Left ventricle myocardium inferior (tissue), 1 donor: ENCODE results near the gene OR6M1. TPM values are rescaled to one million over a fixed set of nuclear protein-coding genes. Genes with fewer than 3 reads are reported as not detected.

Experiments used
- DNase-seq: peaks from one replicate; pipeline ENCODE4 v3.0.0-alpha.2; 2020
- H3K27ac ChIP-seq: fragments of 200-600 bp; replicated peaks from 2 replicates; pipeline ENCODE4 v1.8.0; 2021
- H3K27me3 ChIP-seq: fragments of 200-600 bp; 2 replicates; pipeline ENCODE4 v1.8.0; 2021; ENCODE audit warnings: low read depth
- H3K36me3 ChIP-seq: fragments of 200-600 bp; 2 replicates; pipeline ENCODE4 v1.8.0; 2021
- H3K4me1 ChIP-seq: fragments of 200-600 bp; 2 replicates; pipeline ENCODE4 v1.8.0; 2021
- H3K4me3 ChIP-seq: fragments of 200-600 bp; 2 replicates; pipeline ENCODE4 v1.8.0; 2021; ENCODE audit warnings: mild to moderate bottlenecking, moderate library complexity
- H3K9me3 ChIP-seq: fragments of 200-600 bp; replicated peaks from 2 replicates; pipeline ENCODE4 v1.8.0; 2021
- CTCF ChIP-seq: fragments of 200-600 bp; IDR thresholded peaks from 2 replicates; pipeline ENCODE4 v1.8.0; 2021; ENCODE audit warnings: antibody characterized with exemption, mild to moderate bottlenecking, borderline replicate concordance
- intact Hi-C: fragments of 100-400 bp; cut with micrococcal nuclease; formaldehyde crosslinking; loops from one replicate; pipeline ENCODE4 v1.11.0; 2022
- total RNA-seq: library from RNA; stranded (reverse); fragmentation: NEBNext Ultra II Directional; extraction: Animal tissue kit (Norgen Biotek cat#: 25700); gene quantifications from one replicate; pipeline ENCODE4 v1.2.1, GENCODE V29; 2021
- donor health status: DM: no; HTN: yes; CAD: no; lungs with severe emphysema.

The OR6M1 gene
- total RNA-seq, 1 donor from 2014 or later: not detected

GRCh38 chr11:123770712-123771111 lies 35.4 kb downstream of the OR6M1 start:
- Histone ChIP-seq H3K27me3 (no peaks in the 10 kb centered on the region), H3K27ac (no peak overlapping the region), H3K36me3 (no peaks in the 10 kb centered on the region), H3K9me3 (no peaks in the 10 kb centered on the region), H3K4me3 (no peak overlapping the region), H3K4me1 (no peaks in the 10 kb centered on the region)
- TF ChIP-seq CTCF: no peak
- intact Hi-C loops: no loop called here
- no peak for DNase-seq

GRCh38 chr11:123765601-123766000 lies 40.5 kb downstream of the OR6M1 start:
- Histone ChIP-seq H3K27ac (no peak overlapping the region), H3K9me3 (peaks cover 33% of the 10 kb centered on the region), H3K27me3 (no peaks in the 10 kb centered on the region), H3K4me1 (no peaks in the 10 kb centered on the region), H3K36me3 (no peaks in the 10 kb centered on the region), H3K4me3 (no peak overlapping the region)
- no peak for TF ChIP-seq CTCF
- DNase-seq: no peak
- intact Hi-C loops: no loop called here

GRCh38 chr11:123762422-123762821 lies 43.7 kb downstream of the OR6M1 start:
- Histone ChIP-seq H3K9me3 (peaks cover 33% of the 10 kb centered on the region), H3K4me3 (no peak overlapping the region), H3K4me1 (no peaks in the 10 kb centered on the region), H3K36me3 (no peaks in the 10 kb centered on the region), H3K27me3 (no peaks in the 10 kb centered on the region), H3K27ac (no peak overlapping the region)
- no peak for DNase-seq
- TF ChIP-seq CTCF: no peak
- intact Hi-C loops: no loop called here

GRCh38 chr11:123760894-123761293 lies 45.3 kb downstream of the OR6M1 start:
- no peaks in the 10 kb centered on the region for H3K36me3 ChIP-seq
- H3K27ac ChIP-seq: no peak overlapping the region
- no peak for DNase-seq
- H3K27me3 ChIP-seq: no peaks in the 10 kb centered on the region
- intact Hi-C loops: no loop called here
- H3K4me1 ChIP-seq: no peaks in the 10 kb centered on the region
- peaks cover 33% of the 10 kb centered on the region for H3K9me3 ChIP-seq
- no peak overlapping the region for H3K4me3 ChIP-seq
- TF ChIP-seq CTCF: no peak

GRCh38 chr11:123757976-123758375 lies 48.2 kb downstream of the OR6M1 start:
- no peak overlapping the region for H3K4me3 ChIP-seq
- peaks cover 18% of the 10 kb centered on the region for H3K9me3 ChIP-seq
- no peak for TF ChIP-seq CTCF
- intact Hi-C loops: no loop called here
- H3K36me3 ChIP-seq: no peaks in the 10 kb centered on the region
- no peak overlapping the region for H3K27ac ChIP-seq
- H3K27me3 ChIP-seq: no peaks in the 10 kb centered on the region
- no peak for DNase-seq
- no peaks in the 10 kb centered on the region for H3K4me1 ChIP-seq

GRCh38 chr11:123755813-123756212 lies 50.3 kb downstream of the OR6M1 start:
- no peaks in the 10 kb centered on the region for H3K4me1 ChIP-seq
- H3K27ac ChIP-seq: no peak overlapping the region
- no peaks in the 10 kb centered on the region for H3K36me3 ChIP-seq
- DNase-seq: no peak
- H3K27me3 ChIP-seq: no peaks in the 10 kb centered on the region
- TF ChIP-seq CTCF: no peak
- intact Hi-C loops: no loop called here
- no peaks in the 10 kb centered on the region for H3K9me3 ChIP-seq
- H3K4me3 ChIP-seq: no peak overlapping the region
